Panc1 (cell line): ENCODE measurements around the gene BMP7. TPM values are rescaled to one million over a fixed set of nuclear protein-coding genes. Genes with fewer than 3 reads are reported as not detected.

Source experiments
- ATAC-seq: fragments of 200-7000 bp; cut with Tn5 transposase; 2 replicates; pipeline ENCODE4 v1.9.1; 2020; ENCODE audit warnings: mild to moderate bottlenecking, moderate library complexity
- BruUV-seq: library from RNA; stranded (reverse); fragments of 400-500 nt; replicated peaks from 2 replicates; lab custom pipeline; 2021; lab: Mats Ljungman, UMichigan
- CTCF ChIA-PET: fragments of 300-600 bp; sonication (Branson Sonifier 250); formaldehyde crosslinking; loops from one replicate; lab custom pipeline; 2022; ENCODE audit warnings: antibody characterized with exemption; lab: Charles Lee
- POLR2A ChIA-PET: fragments of 300-600 bp; sonication (Branson Sonifier 250); formaldehyde crosslinking; loops from one replicate; lab custom pipeline; 2022; ENCODE audit warnings: antibody characterized with exemption; lab: Charles Lee
- DNase-seq: peaks from one replicate; pipeline ENCODE4 v3.0.0-alpha.2; 2010; ENCODE audit warnings: low read depth, low spot score
- H3K27ac ChIP-seq: 2 replicates; pipeline ENCODE4 v1.5.1; 2011; ENCODE audit warnings: mild to moderate bottlenecking, low read length, inconsistent platforms
- H3K27me3 ChIP-seq: fragments of 200-500 bp; sonication (Bioruptor generic); 2 replicates; pipeline ENCODE4 v1.6.0; 2014; ENCODE audit warnings: low read length, inconsistent platforms; ENCODE audit not compliant: control insufficient read depth, insufficient read depth
- H3K36me3 ChIP-seq: fragments of 200-500 bp; sonication (Bioruptor generic); 2 replicates; pipeline ENCODE4 v1.5.1; 2014; ENCODE audit warnings: inconsistent platforms, mild to moderate bottlenecking, low read length, moderate library complexity; ENCODE audit not compliant: control insufficient read depth, insufficient read depth
- H3K4me1 ChIP-seq: 2 replicates; pipeline ENCODE4 v1.5.1; 2011; ENCODE audit warnings: inconsistent platforms, mild to moderate bottlenecking, low read length, moderate library complexity; ENCODE audit not compliant: control insufficient read depth, insufficient read depth
- H3K4me3 ChIP-seq, 2 experiments: 2 replicates each; pipeline ENCODE4 v1.5.1; 2011 to 2012; ENCODE audit warnings: low read depth in 2 of 2, low read length in 2 of 2, mild to moderate bottlenecking in 2 of 2, inconsistent platforms in 1 of 2, moderate library complexity in 1 of 2
- H3K9me3 ChIP-seq: fragments of 200-500 bp; sonication (Bioruptor generic); 2 replicates; pipeline ENCODE4 v1.5.1; 2014; ENCODE audit warnings: low read depth, mild to moderate bottlenecking, inconsistent platforms, low read length, moderate library complexity; ENCODE audit not compliant: control insufficient read depth, insufficient read depth
- CTCF ChIP-seq: fragments of 450-650 bp; IDR thresholded peaks from 2 replicates; pipeline ENCODE4 v1.5.1; 2017; ENCODE audit warnings: mild to moderate bottlenecking
- POLR2AphosphoS5 ChIP-seq: IDR thresholded peaks from 2 replicates; pipeline ENCODE4 v1.6.1; 2012; ENCODE audit warnings: mild to moderate bottlenecking, low read depth, low read length, moderate library complexity
- REST ChIP-seq, 2 experiments: IDR thresholded peaks; 2 replicates each; pipeline ENCODE4 v1.6.1; 2011 to 2012; ENCODE audit warnings: low read depth in 2 of 2, control low read depth in 1 of 2, low read length in 1 of 2, mild to moderate bottlenecking in 1 of 2, moderate library complexity in 1 of 2; ENCODE audit not compliant: insufficient read depth in 1 of 2
- SIN3A ChIP-seq: IDR thresholded peaks from 2 replicates; pipeline ENCODE4 v1.6.1; 2012; ENCODE audit warnings: low read depth, mild to moderate bottlenecking, low read length, moderate library complexity, borderline replicate concordance; ENCODE audit not compliant: insufficient read depth
- TCF7L2 ChIP-seq: IDR thresholded peaks from 2 replicates; pipeline ENCODE4 v1.6.1; 2011; ENCODE audit warnings: mild to moderate bottlenecking, low read depth, low read length, inconsistent platforms
- in situ Hi-C: cut with HindIII; loops from 2 replicates; pipeline ENCODE4 v1.10.0; 2016; ENCODE audit warnings: low sequenced_read_pairs, low pct_unique_long_range_greater_than_20kb
- intact Hi-C: fragments of 100-400 bp; cut with micrococcal nuclease; formaldehyde crosslinking; loops from one replicate; pipeline ENCODE4 v1.10.0; 2022; ENCODE audit not compliant: unreplicated experiment
- total RNA-seq: library from RNA; stranded (reverse); gene quantifications from one replicate; pipeline ENCODE4 v1.2.1, GENCODE V29; 2021; ENCODE audit not compliant: unreplicated experiment

BMP7 gene
- total RNA-seq, 1 experiment from 2014 or later, result 11.5 TPM

GRCh38 chr20:57270204-57270984, 4.0 kb upstream of the BMP7 start:
- BruUV-seq, result no TSS peak
- in situ Hi-C loops (no loop called here), intact Hi-C loops (no loop called here)
- Histone ChIP-seq H3K4me3 (no peak overlapping the region), H3K9me3 (no peaks in the 10 kb centered on the region), H3K4me1 (no peaks in the 10 kb centered on the region; the same call in 1 of the 2 replicates), H3K27me3 (peaks cover 3% of the 10 kb centered on the region), H3K27ac (no peak overlapping the region), H3K36me3 (no peaks in the 10 kb centered on the region)
- CTCF ChIA-PET, result no interaction called here
- POLR2A ChIA-PET, result no interaction called here
- TF ChIP-seq TCF7L2 (no peak), POLR2AphosphoS5 (no peak), REST (IDR thresholded peaks at IDR 0.05; ENCODE audit: insufficient read depth in 1 of 2, low read depth in 2 of 2, low read length in 1 of 2) (no peak), CTCF (no peak), SIN3A (no peak)
- ATAC-seq (no peak), DNase-seq (no peak)

- peaks cover 3% of the 10 kb centered on the region for H3K27me3 ChIP-seq
- ATAC-seq (no peak), DNase-seq (no peak)
- H3K4me3 ChIP-seq, result no peak overlapping the region
- ChIA-PET CTCF (no interaction called here), POLR2A (no interaction called here)
- no peaks in the 10 kb centered on the region for H3K36me3 ChIP-seq
- peaks cover 1% of the 10 kb centered on the region for H3K4me1 ChIP-seq
- no peaks in the 10 kb centered on the region for H3K9me3 ChIP-seq
- TF ChIP-seq POLR2AphosphoS5, result no peak
- no peak for TF ChIP-seq TCF7L2
- TF ChIP-seq REST (IDR thresholded peaks at IDR 0.05; ENCODE audit: insufficient read depth in 1 of 2, low read depth in 2 of 2, low read length in 1 of 2), result no peak
- TF ChIP-seq CTCF, result no peak
- no peak for TF ChIP-seq SIN3A
- no peak overlapping the region for H3K27ac ChIP-seq
- in situ Hi-C loops (no loop called here), intact Hi-C loops (no loop called here)
- no TSS peak for BruUV-seq
Observed at GRCh38 chr20:57269148-57269984, 2.9 kb upstream of the BMP7 start.
